Immature natural killer cell (primary cell): ENCODE data around the gene IFNLR1. TPM values are rescaled to one million over a fixed set of nuclear protein-coding genes. Genes with fewer than 3 reads are reported as not detected.

Experiments used
- DNase-seq, 3 donors: peaks; one replicate each; pipeline ENCODE4 v3.0.0; 2022; ENCODE audit warnings: mixed read lengths in 1 of 3
- H3K27ac Mint-ChIP-seq, 6 donors: one replicate each; pipeline ENCODE4 v1.8.0; 2020; ENCODE audit warnings: mixed read lengths in 6 of 6, mild to moderate bottlenecking in 5 of 6, inconsistent platforms in 4 of 6, moderate library complexity in 3 of 6
- H3K27me3 Mint-ChIP-seq, 3 donors: one replicate each; pipeline ENCODE4 v1.8.0; 2020 to 2021; ENCODE audit warnings: low read depth in 3 of 3, mild to moderate bottlenecking in 3 of 3, mixed read lengths in 3 of 3, moderate library complexity in 3 of 3, inconsistent platforms in 1 of 3
- H3K36me3 Mint-ChIP-seq, 3 donors: one replicate each; pipeline ENCODE4 v1.8.0; 2020; ENCODE audit warnings: mixed read lengths in 3 of 3, inconsistent platforms in 2 of 3, mild to moderate bottlenecking in 2 of 3
- H3K4me1 Mint-ChIP-seq, 2 donors: one replicate each; pipeline ENCODE4 v1.8.0; 2020; ENCODE audit warnings: inconsistent platforms in 2 of 2, mild to moderate bottlenecking in 2 of 2, mixed read lengths in 2 of 2, moderate library complexity in 1 of 2
- H3K4me3 Mint-ChIP-seq, 5 donors: one replicate each; pipeline ENCODE4 v1.8.0; 2020; ENCODE audit warnings: mild to moderate bottlenecking in 5 of 5, mixed read lengths in 5 of 5, inconsistent platforms in 3 of 5, moderate library complexity in 3 of 5
- H3K9me3 Mint-ChIP-seq, 6 donors: one replicate each; pipeline ENCODE4 v1.8.0; 2020; ENCODE audit warnings: mild to moderate bottlenecking in 6 of 6, mixed read lengths in 6 of 6, inconsistent platforms in 4 of 6, moderate library complexity in 3 of 6
- polyA plus RNA-seq, 3 donors: library from polyadenylated mRNA; unstranded; fragments of 300-500 nt; fragmentation: Illumina TruSeq; gene quantifications; one replicate each; pipeline ENCODE4 v1.2.3, GENCODE V29; 2021

IFNLR1 gene
- under 1 TPM in 1 of 3 donors, not detected in 2; 0.42 TPM for polyA plus RNA-seq

DNA sequence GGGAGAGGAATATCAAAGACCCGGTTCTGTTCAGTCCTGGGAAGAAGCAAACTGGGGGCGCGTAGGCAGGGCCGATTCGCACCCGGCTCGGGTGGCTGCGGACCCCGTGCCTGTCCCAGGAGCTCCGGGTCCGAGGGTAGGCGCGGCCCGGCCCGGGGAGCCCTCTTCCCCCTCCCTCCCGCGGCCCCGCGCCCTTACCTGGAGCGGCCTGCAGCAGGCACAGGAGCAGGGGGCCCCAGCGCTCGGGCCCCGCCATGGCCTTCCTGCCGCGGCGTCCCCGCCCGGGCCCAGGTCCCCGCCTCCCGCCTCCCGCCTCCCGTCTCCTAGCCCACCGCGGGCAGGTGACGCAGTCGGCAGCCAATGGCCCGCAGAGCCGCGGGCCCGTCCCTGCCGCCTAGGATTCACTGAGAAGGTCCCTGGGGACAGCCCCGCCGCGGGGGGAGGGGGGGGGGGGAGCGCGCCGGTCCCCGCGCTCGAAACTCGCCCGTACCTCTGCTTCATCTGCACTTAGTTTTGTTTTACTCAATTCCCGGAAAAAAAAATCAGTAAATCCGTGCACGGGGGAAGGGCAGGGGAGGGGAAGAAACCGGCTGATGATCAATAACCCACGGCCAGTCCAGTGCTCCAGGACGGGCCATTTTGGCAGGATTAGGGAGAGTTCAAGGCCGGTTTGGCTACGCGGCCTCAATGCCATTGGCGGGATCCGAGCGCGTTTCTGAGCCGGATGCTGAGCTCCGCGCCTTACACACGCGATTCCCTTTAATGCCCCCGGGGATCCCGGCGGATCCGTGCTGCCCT, at the start of gene IFNLR1:
Gene IFNLR1 (minus strand): TSS at position 297 of the 798 bp plus-strand sequence. CDS start 41 bp downstream, at position 256.
- Mint-ChIP-seq H3K9me3 (peaks cover 0 to 1% (median 0%) of the 10 kb centered on the region in 6 donors), H3K4me1 (peaks cover 13 to 27% of the 10 kb centered on the region in 2 donors)

DNA sequence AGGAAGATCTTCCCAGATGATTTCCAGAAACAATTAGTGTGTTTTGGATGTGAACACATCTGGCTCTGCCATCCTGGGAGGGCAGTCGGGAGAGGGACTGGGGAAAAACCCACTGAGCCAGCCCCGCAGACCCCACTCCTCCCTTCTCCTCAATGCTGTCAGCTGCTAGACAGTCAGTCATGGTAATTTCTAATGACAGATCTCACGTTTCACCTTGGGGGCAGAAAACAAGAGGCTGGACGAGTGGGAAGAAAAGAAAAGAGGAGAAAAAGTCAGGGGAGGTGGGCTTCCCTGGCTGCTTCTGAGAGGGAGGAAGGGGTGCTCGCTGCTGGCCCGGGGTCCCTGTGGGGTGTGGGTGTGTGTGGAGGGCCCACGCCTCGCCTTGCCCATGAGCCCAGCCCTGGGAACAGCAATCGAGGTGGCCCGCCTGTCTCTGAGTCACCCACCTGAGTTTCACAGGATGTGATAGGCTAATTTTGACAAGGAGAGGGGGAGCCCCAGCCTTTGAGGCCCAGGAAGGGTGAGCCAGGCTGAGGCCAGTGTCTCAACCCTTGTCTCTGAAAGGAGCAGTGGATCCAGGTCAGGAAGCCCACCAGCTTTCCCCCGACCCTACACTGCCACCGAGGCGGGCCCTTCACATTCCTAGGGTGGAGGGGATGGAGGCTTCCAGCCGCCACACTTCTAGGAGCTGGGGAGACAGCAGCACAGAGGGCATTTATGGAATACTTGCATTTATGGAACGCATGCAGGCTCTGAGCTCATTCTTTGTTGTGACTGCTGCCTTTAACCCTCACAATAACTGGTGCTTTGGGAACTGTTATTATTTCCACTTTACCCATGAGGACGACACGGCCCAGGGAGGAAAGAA, 49.1 kb upstream of the IFNLR1 start:
- peaks cover 0 to 3% (median 0%) of the 10 kb centered on the region in 6 donors for H3K9me3 Mint-ChIP-seq
- no peak overlapping the region for H3K27ac Mint-ChIP-seq
- H3K4me1 Mint-ChIP-seq, result no peaks in the 10 kb centered on the region
- no peak for DNase-seq
- no peaks in the 10 kb centered on the region for H3K36me3 Mint-ChIP-seq
- no peak overlapping the region for H3K4me3 Mint-ChIP-seq
- H3K27me3 Mint-ChIP-seq, result peaks cover 0 to 9% (median 5%) of the 10 kb centered on the region in 3 donors

More for the DNA sequence above, at the start of gene IFNLR1:
- peak within 1 kb of the TSS in 2 of 6 donors; percentile 87 to 91 for H3K27ac Mint-ChIP-seq
- peak in 2 of 3 donors; percentile 6 to 51 for DNase-seq
- H3K4me3 Mint-ChIP-seq, result peak within 1 kb of the TSS; percentile 71 to 89 (median 77)
- peaks cover 8 to 16% (median 13%) of the 10 kb centered on the region in 3 donors for H3K27me3 Mint-ChIP-seq
- H3K36me3 Mint-ChIP-seq, result no peaks in the 10 kb centered on the region

DNA sequence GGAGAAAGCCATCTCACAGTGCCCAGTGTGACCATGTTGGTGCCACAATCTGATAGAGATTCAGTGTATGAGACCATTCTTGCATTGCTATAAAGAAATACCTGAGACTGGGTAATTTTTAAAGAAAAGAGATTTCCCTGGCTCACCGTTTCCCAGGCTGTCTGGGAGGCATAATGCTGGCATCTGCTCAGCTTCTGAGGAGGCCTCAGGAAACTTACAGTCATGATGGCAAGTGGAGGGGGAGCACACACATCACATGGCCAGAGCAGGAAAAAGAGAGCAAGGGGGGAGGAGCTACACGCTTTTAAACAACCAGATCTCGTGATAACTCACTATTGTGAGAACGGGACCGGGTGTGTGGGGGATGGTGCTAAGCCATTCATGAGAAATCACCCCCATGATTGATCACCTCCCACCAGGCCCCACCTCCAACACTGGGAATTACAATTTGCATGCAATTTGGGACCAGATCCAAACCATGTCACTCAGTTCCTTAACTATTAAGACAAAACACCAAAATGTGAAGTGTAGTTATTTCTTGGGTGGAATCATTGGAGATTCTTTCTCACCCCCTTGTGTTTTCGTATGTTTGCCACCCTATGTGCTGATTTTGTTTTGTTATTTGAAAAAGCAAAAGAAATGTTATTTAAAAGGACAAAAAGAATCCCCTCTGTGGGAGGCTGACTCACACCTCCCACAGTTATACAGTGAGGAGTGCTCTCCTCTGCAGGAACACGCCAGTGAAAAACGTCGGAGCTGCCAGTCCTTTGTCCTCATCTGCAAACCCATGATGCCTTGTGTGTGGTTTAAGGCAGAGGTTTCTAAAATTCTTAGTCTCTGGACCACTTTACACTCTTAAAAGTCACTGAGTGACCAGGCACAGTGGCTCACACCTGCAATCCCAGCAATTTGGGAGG, 46.9 kb upstream of the IFNLR1 start:
- peaks cover 0 to 3% (median 0%) of the 10 kb centered on the region in 6 donors for H3K9me3 Mint-ChIP-seq
- no peaks in the 10 kb centered on the region for H3K36me3 Mint-ChIP-seq
- no peak for DNase-seq
- peaks cover 0 to 7% (median 4%) of the 10 kb centered on the region in 3 donors for H3K27me3 Mint-ChIP-seq
- H3K4me3 Mint-ChIP-seq, result no peak overlapping the region
- H3K27ac Mint-ChIP-seq, result no peak overlapping the region
- H3K4me1 Mint-ChIP-seq, result no peaks in the 10 kb centered on the region

DNA sequence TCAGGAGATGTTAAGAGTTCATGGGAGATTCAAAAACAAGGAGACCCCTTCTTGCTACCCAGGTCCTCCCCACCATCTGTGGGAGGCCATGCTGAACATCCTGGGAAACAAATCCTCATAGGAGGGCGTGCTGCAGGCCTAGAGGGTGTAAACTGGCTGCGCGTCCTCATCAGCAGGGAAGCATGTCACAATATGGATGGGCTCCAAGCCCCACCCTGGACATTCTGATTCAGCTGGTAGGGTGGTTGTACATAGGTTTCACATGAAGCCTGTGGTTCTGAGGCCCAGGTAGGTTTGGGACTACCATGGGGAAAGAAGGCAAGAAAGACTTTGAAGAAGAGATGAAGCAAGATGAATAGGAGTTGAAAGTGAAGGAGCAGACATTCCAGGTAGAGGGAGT, 44.6 kb upstream of the IFNLR1 start:
- Mint-ChIP-seq H3K9me3 (peaks cover 0 to 3% (median 0%) of the 10 kb centered on the region in 6 donors), H3K4me3 (no peak overlapping the region), H3K4me1 (no peaks in the 10 kb centered on the region), H3K27ac (no peak overlapping the region), H3K27me3 (peaks cover 0 to 10% (median 4%) of the 10 kb centered on the region in 3 donors), H3K36me3 (no peaks in the 10 kb centered on the region)
- no peak for DNase-seq

DNA sequence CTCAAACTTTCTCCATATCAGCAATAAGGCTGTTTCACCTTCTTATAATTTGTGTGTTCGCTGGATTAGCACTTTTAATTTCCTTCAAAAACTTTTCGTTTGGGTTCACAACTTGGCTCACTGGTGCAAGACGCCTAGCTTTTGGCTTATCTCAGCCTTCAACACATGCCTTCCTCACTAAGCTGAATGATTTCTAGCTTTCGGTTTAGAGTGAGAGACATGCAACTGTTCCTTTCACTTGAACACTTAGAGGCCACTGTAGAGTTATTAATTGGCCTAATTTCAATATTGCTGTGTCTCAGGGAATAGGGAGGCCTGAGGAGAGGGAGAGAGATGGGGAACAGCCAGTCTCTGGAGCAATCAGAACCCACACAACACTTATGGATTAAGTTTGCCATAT, 41.2 kb upstream of the IFNLR1 start:
- peak overlapping the region in 1 of 5 donors; percentile 51 for H3K4me3 Mint-ChIP-seq
- no peak for DNase-seq
- no peak overlapping the region for H3K27ac Mint-ChIP-seq
- no peaks in the 10 kb centered on the region for H3K4me1 Mint-ChIP-seq
- H3K36me3 Mint-ChIP-seq, result no peaks in the 10 kb centered on the region
- H3K27me3 Mint-ChIP-seq, result peaks cover 0 to 7% (median 4%) of the 10 kb centered on the region in 3 donors
- H3K9me3 Mint-ChIP-seq, result no peaks in the 10 kb centered on the region

DNA sequence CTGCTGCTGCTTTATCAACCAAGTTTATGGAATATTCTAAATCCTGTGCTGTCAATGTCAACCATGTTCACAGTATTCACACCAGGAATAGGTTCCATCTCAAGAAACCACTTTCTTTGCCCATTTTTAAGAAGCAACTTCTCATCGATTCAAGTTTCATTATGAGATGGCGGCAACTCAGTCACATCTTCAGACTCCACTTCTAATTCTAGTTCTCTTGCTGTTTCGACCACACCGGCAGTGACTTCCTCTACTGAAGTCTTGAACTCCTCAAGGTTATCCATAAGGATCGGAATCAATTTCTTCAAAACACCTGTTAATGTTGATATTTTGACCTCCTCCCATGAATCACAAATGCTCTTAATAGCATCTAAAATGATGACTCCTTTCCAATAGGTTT, 39.7 kb upstream of the IFNLR1 start:
- Mint-ChIP-seq H3K4me1 (no peaks in the 10 kb centered on the region), H3K4me3 (no peak overlapping the region), H3K9me3 (no peaks in the 10 kb centered on the region), H3K27ac (no peak overlapping the region), H3K36me3 (no peaks in the 10 kb centered on the region), H3K27me3 (peaks cover 0 to 7% (median 4%) of the 10 kb centered on the region in 3 donors)
- DNase-seq, result no peak

DNA sequence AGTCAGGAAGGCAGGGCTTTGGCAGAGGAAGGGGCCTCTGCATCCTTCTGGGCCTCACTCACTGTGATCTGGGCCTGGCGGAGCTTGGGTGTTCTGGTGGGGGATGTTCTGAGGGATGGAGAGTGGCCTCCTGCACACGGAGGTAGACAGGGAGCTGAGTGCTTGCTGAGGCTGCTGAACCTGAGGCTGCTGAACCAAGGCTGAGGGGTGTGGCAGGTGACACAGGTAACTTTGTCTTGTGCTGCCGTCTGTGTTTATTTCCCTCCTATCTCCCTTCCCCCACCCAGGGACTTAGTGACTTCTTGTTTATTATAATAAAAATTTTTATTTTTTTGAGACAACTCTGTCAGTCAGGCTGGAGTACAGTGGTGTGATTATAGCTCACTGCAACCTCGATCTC, 37.7 kb upstream of the IFNLR1 start:
- DNase-seq, result no peak
- Mint-ChIP-seq H3K4me3 (no peak overlapping the region), H3K27ac (no peak overlapping the region), H3K9me3 (no peaks in the 10 kb centered on the region), H3K36me3 (no peaks in the 10 kb centered on the region), H3K4me1 (no peaks in the 10 kb centered on the region), H3K27me3 (peaks cover 2 to 4% (median 4%) of the 10 kb centered on the region in 3 donors)

DNA sequence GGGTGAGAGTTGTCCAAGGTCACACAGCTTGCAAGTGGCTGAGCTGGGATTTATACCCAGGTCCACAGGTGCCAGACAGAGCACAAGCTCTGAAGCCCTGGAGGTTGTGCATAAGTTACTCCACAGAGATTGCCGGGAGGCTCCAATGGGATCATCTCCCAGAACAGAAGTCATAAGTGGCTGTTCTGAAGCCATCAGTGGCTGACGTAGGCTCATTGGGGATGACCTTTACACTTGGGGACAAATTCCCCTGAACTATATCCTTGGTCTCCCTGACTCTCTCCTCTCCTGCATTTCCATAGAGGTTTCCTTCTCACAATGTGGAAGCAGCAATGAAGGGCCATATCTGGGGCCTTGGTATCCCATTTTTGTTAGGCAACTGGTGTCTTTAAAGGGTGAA, 37.0 kb upstream of the IFNLR1 start:
- DNase-seq, result no peak
- Mint-ChIP-seq H3K9me3 (no peaks in the 10 kb centered on the region), H3K36me3 (no peaks in the 10 kb centered on the region), H3K4me1 (no peaks in the 10 kb centered on the region), H3K27ac (no peak overlapping the region), H3K4me3 (no peak overlapping the region), H3K27me3 (peaks cover 3 to 5% (median 4%) of the 10 kb centered on the region in 3 donors)

DNA sequence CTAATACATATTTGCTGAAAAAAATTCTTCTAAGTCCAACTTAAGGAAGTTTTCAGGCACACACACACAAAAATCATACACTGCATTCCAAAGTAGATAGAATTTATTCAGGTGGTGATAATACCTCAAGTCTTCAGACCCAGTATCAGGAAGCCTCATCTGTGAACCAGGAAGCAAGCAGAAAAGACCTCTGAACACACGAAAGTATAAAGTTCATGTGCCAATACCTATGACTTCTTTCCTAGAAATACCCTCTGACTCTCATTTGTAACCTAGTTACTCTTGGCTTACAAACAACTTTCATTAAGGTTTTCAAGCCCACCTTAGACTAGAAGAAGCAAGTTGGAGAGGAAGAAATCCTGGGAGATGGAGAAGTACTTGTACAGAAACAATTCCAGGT, 35.7 kb upstream of the IFNLR1 start:
- Mint-ChIP-seq H3K4me3 (no peak overlapping the region), H3K9me3 (no peaks in the 10 kb centered on the region), H3K4me1 (no peaks in the 10 kb centered on the region), H3K36me3 (no peaks in the 10 kb centered on the region), H3K27me3 (peaks cover 3 to 10% (median 4%) of the 10 kb centered on the region in 3 donors), H3K27ac (no peak overlapping the region)
- DNase-seq, result no peak

DNA sequence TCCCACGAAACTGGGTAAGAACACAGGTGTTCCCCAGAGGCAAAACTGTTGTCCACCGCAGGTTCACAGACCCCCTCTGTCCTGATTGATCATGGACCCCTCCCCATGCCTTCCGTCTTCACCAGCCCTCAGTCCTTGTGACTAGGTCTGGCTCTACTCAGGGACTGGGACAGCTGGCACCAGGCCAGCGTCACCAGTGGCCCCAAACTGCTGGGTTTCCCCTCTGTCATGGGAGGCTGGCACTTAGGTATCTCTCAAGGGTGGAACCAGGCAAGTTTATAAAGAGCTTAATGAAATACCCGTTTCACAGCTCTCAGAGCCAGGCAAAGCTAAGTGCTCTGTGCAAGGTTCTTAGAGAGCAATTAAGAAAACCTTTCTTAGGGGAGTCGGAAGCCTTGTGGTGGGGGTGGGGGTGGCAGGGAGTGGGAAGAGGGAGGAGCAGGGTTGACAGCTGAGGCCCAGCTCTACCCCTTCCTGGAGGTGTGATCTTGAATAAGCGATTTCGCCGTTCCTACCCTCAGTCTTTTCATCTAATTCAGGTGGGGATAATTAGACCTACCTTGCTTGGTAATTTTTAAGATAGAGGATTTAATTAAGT, 35.0 kb upstream of the IFNLR1 start:
- Mint-ChIP-seq H3K27ac (no peak overlapping the region), H3K9me3 (no peaks in the 10 kb centered on the region), H3K4me1 (no peaks in the 10 kb centered on the region), H3K27me3 (peaks cover 6 to 12% (median 7%) of the 10 kb centered on the region in 3 donors), H3K36me3 (no peaks in the 10 kb centered on the region), H3K4me3 (no peak overlapping the region)
- DNase-seq, result no peak

DNA sequence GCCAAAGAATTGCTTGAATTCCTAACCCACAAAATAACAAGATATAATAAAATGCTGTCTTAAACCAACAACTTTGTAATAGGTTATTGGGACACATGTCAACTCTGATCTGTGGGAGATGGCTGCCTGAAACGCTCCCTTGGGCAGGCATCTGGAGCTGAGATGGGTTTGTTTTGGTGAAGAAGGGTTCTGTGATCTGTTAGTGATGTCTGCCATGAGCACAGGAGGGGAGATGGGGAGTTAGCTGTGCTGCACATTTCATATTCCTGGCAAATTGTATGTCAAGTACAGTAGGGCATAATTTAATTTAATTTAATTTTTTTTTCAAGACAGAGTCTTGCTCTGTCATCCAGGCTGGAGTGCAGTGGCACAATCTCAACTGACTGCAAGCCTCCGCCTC, 34.2 kb upstream of the IFNLR1 start:
- Mint-ChIP-seq H3K27me3 (peaks cover 5 to 12% (median 10%) of the 10 kb centered on the region in 3 donors), H3K4me3 (no peak overlapping the region), H3K9me3 (no peaks in the 10 kb centered on the region), H3K36me3 (no peaks in the 10 kb centered on the region), H3K4me1 (no peaks in the 10 kb centered on the region), H3K27ac (no peak overlapping the region)
- DNase-seq, result no peak

DNA sequence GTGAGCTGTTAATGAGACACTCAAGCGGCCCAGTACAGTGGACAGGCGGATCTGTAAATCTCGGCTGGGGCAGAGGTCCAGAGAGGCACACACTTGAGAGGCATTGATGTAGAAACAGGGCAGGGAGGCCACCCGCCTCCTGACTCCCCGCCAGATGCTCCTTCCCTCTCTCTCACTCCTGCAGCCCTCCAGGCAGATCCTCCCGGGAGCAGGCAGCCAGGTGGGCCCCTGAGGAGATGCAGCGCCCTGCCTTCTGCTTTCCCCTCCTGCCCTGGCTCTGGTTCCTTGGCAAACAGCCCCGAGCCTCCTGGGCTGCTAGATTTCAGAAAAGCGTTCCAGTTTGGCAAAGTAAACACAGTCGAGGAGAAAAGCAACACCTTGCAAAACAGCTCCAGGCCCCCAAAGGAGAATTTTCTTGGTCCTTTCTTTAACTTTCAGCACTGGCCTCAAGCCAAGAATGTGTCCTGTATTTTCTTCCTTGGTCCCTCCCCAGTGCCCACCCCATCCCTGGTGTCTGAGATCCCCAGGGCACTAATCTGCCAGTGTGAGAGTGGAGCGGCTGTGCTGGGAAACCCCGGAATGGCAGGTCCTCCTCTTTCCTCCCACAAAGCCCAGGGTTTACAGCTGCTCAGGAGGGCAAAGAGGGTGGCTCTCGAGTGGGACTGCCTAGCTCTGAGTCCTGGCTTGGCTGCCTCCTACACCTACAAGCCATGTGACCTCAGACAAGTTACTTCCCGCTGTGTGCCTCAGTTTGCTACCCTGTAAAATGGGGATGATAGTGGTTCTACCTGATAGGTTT, 29.4 kb upstream of the IFNLR1 start:
- Mint-ChIP-seq H3K36me3 (no peaks in the 10 kb centered on the region), H3K9me3 (peaks cover 0 to 4% (median under 1%) of the 10 kb centered on the region in 6 donors), H3K4me1 (no peaks in the 10 kb centered on the region), H3K4me3 (no peak overlapping the region), H3K27ac (no peak overlapping the region), H3K27me3 (peaks cover 11 to 22% (median 16%) of the 10 kb centered on the region in 3 donors)
- no peak for DNase-seq
